GM19468 (cell line): Measurements from ENCODE around the gene ANKS1B.
"Not testable (repeated sequence)": the region's sequence is repeated elsewhere in the genome, so short reads cannot be mapped to it uniquely, and the experiment has no call there.

Experiments
- ATAC-seq: cut with Tn5 transposase; IDR thresholded peaks from one replicate; pipeline ENCODE4 v1.9.1; 2021; ENCODE audit warnings: mild to moderate bottlenecking, moderate library complexity, moderate number of reproducible peaks; ENCODE audit not compliant: unreplicated experiment; ENCODE audit errors: extremely low read depth

Gene ANKS1B

DNA sequence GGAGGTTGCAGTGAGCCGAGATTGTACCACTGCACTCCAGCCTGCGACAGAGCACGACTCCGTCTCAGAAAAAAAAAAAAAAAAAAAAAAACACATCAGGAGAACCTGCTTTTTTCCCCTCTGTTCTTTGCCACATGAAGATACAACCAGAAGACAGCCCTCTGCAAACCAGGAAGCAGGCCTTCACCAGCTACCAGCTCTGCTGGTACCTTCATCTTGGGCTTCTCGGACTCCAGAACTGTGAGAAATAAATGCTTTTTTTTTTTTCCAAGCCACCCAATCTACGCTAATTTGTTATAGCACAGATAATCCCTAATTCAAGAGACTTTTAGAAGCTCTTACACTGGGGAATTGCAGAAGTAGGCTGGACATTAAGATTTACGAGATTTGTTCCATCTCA lies 216.0 kb downstream of the ANKS1B start:
- ATAC-seq, result no peak

GRCh38 chr12:99767809-99768208 lies 216.9 kb downstream of the ANKS1B start:
- no peak for ATAC-seq

- ATAC-seq, result no peak
Measured at GRCh38 chr12:99766408-99766807, 218.3 kb downstream of the ANKS1B start.

DNA sequence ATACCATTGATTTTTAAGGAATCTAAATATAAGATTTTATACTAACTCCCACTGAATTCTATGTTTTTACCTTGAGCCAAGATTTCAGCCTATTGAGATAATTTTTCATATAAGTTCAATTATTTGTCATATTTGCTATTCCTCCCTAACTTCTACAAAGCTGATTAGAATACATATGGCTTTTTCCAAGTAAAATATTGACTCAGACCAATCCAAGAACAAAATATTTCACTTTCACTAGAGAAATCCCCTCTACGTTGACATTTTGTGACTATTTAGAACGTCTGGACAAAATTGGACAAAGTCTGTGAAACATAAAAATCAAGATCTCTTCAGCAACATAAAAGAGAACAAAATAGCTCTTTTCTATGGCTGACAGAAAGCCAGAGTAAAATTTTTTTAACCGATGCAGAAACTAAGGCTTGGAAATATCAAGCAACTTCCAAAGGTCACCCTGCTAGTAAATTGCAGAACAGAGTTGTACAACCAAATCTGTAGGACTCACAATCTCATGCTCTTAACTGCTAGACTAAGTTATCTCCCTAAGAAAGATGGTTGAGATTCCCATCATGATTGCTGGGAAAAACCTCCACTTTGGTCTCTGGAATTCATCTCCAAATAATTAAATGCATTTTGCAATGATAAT lies 219.1 kb downstream of the ANKS1B start:
- no peak for ATAC-seq

GRCh38 chr12:99759444-99759843 lies 225.3 kb downstream of the ANKS1B start:
- no peak for ATAC-seq

- ATAC-seq, result no peak
Measured at GRCh38 chr12:99758997-99759396, 225.7 kb downstream of the ANKS1B start.

GRCh38 chr12:99752740-99753139 lies 232.0 kb downstream of the ANKS1B start:
- ATAC-seq, result no peak

DNA sequence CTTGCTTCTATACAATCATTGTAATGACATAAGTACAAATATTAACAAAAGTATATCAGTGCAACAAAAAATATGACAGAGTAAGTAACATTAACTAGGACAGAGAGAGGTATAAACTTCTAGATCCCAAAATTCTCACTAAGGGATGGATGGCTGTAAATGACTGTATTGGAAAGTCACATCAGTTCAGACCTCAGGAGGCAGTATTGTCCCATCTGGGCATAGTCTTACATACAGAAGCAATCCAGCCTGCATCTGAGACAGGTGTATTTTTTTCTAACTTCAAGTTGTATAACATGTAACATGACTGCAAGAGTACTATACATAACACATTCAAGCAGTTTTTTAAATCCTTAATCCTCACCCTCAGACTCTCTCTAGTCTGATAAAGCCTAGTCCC lies 238.2 kb downstream of the ANKS1B start:
- no peak for ATAC-seq

- no peak for ATAC-seq
Measured at GRCh38 chr12:99745895-99746294, 238.8 kb downstream of the ANKS1B start.

GRCh38 chr12:99745121-99745520 lies 239.6 kb downstream of the ANKS1B start:
- no peak for ATAC-seq

- no peak for ATAC-seq
Measured at GRCh38 chr12:99736760-99737269, 247.9 kb downstream of the ANKS1B start.

GRCh38 chr12:99732131-99732530 lies 252.6 kb downstream of the ANKS1B start:
- ATAC-seq, result no peak

DNA sequence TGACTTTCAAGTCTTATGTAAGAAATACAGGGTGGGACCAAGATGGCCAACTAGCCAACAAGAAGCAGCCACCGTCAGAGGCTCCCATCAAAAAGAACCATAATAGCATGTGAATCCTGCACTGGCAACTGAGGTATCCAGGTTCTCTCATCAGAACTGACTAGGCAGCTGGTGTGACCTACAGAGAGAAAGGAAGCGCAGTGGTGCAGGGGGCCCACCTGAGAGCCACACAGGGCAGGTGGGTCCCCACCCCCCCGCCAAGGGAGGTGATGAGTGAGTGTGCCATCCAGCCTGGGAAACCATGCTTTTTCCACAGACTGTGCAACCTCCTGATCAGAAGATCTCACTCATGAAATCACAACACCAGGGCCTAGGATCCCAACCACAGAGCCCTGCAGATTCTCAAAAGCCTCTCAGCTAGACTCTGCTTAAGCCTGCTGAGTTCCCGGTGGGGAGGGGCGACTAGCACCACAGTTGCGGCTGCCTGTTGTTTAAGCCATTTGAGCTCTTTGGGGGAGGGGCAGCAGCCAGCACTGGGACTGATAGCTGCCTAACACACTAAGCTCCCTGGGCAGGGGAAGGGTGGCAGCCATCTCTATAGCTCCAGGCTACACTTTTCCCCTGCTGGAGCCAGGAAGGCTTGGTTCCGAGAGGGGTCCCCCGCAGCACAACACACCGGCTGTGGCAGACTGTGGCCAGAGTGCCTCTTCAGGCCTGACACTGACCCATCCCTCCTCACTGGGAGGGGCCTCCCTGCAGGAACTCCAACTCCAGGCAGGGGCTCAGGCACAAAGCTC lies 261.8 kb downstream of the ANKS1B start:
- ATAC-seq, result no peak

- ATAC-seq, result no peak
Measured at GRCh38 chr12:99721715-99722275, 262.9 kb downstream of the ANKS1B start.

GRCh38 chr12:99720083-99720465 lies 264.7 kb downstream of the ANKS1B start:
- not testable (repeated sequence) for ATAC-seq

DNA sequence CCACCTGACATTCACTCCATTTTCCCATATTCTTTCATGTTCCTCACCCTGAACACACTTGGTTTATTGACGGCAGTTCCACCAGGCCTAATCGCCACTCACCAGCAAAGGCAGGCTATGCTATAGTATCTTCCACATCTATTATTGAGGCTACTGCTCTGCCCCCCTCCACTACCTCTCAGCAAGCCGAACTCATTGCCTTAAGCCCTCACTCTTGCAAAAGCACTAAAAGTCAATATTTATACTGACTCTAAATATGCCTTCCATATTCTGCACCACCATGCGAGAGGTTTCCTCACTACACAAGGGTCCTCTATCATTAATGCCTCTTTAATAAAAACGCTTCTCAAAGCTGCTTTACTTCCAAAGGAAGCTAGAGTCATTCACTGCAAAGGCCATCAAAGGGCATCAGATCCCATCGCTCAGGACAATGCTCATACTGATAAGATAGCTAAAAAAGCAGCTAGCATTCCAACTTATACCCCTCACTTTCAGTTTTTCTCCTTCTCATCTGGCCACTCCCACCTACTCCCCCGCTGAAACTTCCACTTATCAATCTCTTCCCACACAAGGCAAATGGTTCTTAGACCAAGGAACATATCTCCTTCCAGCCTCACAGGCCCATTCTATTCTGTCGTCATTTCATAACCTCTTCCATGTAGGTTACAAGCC lies 265.2 kb downstream of the ANKS1B start:
- not testable (repeated sequence) for ATAC-seq

DNA sequence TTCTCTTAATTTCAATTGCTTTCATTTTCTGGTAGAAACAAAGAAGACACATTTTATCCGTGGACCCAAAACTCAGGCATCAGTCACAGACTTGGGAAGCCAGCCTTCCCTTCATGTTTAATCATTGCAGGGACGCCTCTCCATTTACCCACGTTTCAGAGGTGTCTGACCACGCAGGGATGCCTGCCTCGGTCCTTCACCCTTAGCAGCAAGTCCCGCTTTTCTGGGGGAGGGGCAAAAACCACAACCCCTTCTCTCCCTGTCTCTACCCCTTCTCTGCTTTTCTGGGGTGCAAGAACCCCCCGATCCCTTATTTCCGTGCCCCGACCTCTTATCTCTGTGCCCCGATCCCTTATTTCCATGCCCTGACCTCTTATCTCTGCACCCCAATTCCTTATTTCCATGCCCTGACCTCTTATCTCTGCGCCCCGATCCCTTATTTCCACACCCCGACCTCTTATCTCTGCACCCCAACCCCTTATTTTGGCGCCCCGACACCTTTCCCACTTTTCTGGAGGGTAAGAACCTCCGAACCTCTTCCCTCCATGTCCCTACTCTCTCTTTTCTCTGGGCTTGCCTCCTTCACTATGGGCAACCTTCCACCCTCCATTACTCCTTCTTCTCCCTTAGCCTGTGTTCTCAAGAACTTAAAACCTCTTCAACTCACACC lies 268.8 kb downstream of the ANKS1B start:
- not testable (repeated sequence) for ATAC-seq

- ATAC-seq, result not testable (repeated sequence)
Measured at GRCh38 chr12:99714921-99715320, 269.8 kb downstream of the ANKS1B start.

DNA sequence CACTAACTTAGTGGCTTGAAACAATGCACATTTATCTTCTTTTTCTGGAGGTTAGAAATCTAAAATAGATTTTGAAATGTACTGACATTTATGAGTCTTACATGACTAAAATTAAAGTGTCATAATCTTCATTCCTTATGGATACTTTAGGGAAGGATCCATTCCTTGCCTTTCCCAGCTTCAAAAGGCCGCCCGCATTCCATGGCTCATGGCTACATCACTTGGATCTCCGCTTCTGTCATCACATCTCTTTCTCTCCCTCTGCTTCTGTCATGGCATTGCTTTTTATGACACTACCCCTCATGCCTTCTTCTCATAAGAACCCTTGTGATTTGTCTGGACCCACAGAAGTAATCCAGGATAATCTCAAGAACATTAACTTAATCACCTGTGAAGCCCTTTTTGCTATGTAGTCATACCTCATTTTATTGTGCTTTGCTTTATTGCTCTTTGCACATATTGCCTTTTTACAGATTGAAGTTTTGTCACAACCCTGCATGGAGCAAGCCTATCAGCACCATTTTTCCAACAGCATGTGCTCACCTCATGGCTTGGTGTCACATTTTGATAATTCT lies 270.7 kb downstream of the ANKS1B start:
- ATAC-seq, result no peak

- ATAC-seq, result no peak
Measured at GRCh38 chr12:99712281-99712680, 272.5 kb downstream of the ANKS1B start.
